ENCODE results near the gene ICOSLG. TPM values are rescaled to one million over a fixed set of nuclear protein-coding genes. Genes with fewer than 3 reads are reported as not detected.

ICOSLG gene
- total RNA-seq, 2 donors from 2014 or later = 5.3 to 5.8 TPM

- peak; percentile 76 for DNase-seq
- peaks cover 8% of the 10 kb centered on the region for H3K4me1 ChIP-seq (ENCODE audit: control insufficient read depth, insufficient read depth, low read length)
- no peak overlapping the region for H3K9ac ChIP-seq (ENCODE audit: extremely low read depth, low read length, poor library complexity, severe bottlenecking)
- H3K36me3 Mint-ChIP-seq (ENCODE audit: low read depth) = no peaks in the 10 kb centered on the region
- TF ChIP-seq CTCF (conservative IDR thresholded peaks at IDR 0.05) = peak; percentile 61
- no peak overlapping the region for H3K27ac Mint-ChIP-seq
- peaks cover 8% of the 10 kb centered on the region for H3K4me1 Mint-ChIP-seq
- H3K36me3 ChIP-seq (ENCODE audit: control insufficient read depth, insufficient read depth, low read length) = no peaks in the 10 kb centered on the region
- no peak overlapping the region for H3K4me3 Mint-ChIP-seq
- no peaks in the 10 kb centered on the region for H3K27me3 ChIP-seq (ENCODE audit: control insufficient read depth, insufficient read depth, low read length, poor library complexity, severe bottlenecking)
- H3K9me3 ChIP-seq (ENCODE audit: control insufficient read depth, low read length) = no peaks in the 10 kb centered on the region
- H3K4me3 ChIP-seq (ENCODE audit: low read length) = no peak overlapping the region
- H3K27me3 Mint-ChIP-seq (ENCODE audit: insufficient read depth) = no peaks in the 10 kb centered on the region
- WGBS, 2 experiments (ENCODE audit: insufficient coverage in 1 of 2, insufficient read length in 1 of 2) = 92 to 94% methylated on average over 15 to 19 of the region's 19 CpGs
- H3K9me3 Mint-ChIP-seq = no peaks in the 10 kb centered on the region
- no peak overlapping the region for H3K27ac ChIP-seq (ENCODE audit: low read depth, low read length)
Measured at GRCh38 chr21:44267655-44268142, 27.0 kb upstream of the ICOSLG start.

- WGBS, 2 experiments (ENCODE audit: insufficient coverage in 1 of 2, insufficient read length in 1 of 2) = 93 to 94% methylated on average over 12 to 17 of the region's 17 CpGs
Measured at GRCh38 chr21:44265734-44266270, 25.1 kb upstream of the ICOSLG start.

GRCh38 chr21:44263768-44264167 is 23.0 kb upstream of the ICOSLG start:
- no peaks in the 10 kb centered on the region for H3K36me3 Mint-ChIP-seq (ENCODE audit: low read depth)
- H3K36me3 ChIP-seq (ENCODE audit: control insufficient read depth, insufficient read depth, low read length) = no peaks in the 10 kb centered on the region
- no peak for TF ChIP-seq CTCF (conservative IDR thresholded peaks at IDR 0.05)
- H3K27ac Mint-ChIP-seq = peak overlapping the region; percentile 95
- H3K27ac ChIP-seq (ENCODE audit: low read depth, low read length) = peak overlapping the region; percentile 83
- no peaks in the 10 kb centered on the region for H3K27me3 ChIP-seq (ENCODE audit: control insufficient read depth, insufficient read depth, low read length, poor library complexity, severe bottlenecking)
- no peaks in the 10 kb centered on the region for H3K27me3 Mint-ChIP-seq (ENCODE audit: insufficient read depth)
- no peaks in the 10 kb centered on the region for H3K9me3 Mint-ChIP-seq
- no peak for DNase-seq
- peaks cover 8% of the 10 kb centered on the region for H3K4me1 ChIP-seq (ENCODE audit: control insufficient read depth, insufficient read depth, low read length)
- no peaks in the 10 kb centered on the region for H3K9me3 ChIP-seq (ENCODE audit: control insufficient read depth, low read length)
- peaks cover 8% of the 10 kb centered on the region for H3K4me1 Mint-ChIP-seq
- 92% methylated on average over 2 of the region's 4 CpGs; no CpG with 5 or more reads in 1 of the 2 experiments for WGBS, 2 experiments (ENCODE audit: insufficient coverage in 1 of 2, insufficient read length in 1 of 2)
- H3K4me3 ChIP-seq (ENCODE audit: low read length) = no peak overlapping the region
- no peak overlapping the region for H3K4me3 Mint-ChIP-seq
- H3K9ac ChIP-seq (ENCODE audit: extremely low read depth, low read length, poor library complexity, severe bottlenecking) = peak overlapping the region; percentile 13

More at GRCh38 chr21:44265734-44266270, 25.1 kb upstream of the ICOSLG start:
- Mint-ChIP-seq H3K27ac (no peak overlapping the region), H3K27me3 (ENCODE audit: insufficient read depth) (no peaks in the 10 kb centered on the region), H3K9me3 (no peaks in the 10 kb centered on the region), H3K4me1 (peaks cover 8% of the 10 kb centered on the region), H3K4me3 (no peak overlapping the region), H3K36me3 (ENCODE audit: low read depth) (no peaks in the 10 kb centered on the region)
- no peaks in the 10 kb centered on the region for H3K36me3 ChIP-seq (ENCODE audit: control insufficient read depth, insufficient read depth, low read length)
- H3K9ac ChIP-seq (ENCODE audit: extremely low read depth, low read length, poor library complexity, severe bottlenecking) = no peak overlapping the region
- DNase-seq = peak; percentile 31
- TF ChIP-seq CTCF (conservative IDR thresholded peaks at IDR 0.05) = no peak
- H3K9me3 ChIP-seq (ENCODE audit: control insufficient read depth, low read length) = no peaks in the 10 kb centered on the region
- no peaks in the 10 kb centered on the region for H3K27me3 ChIP-seq (ENCODE audit: control insufficient read depth, insufficient read depth, low read length, poor library complexity, severe bottlenecking)
- peaks cover 8% of the 10 kb centered on the region for H3K4me1 ChIP-seq (ENCODE audit: control insufficient read depth, insufficient read depth, low read length)
- H3K4me3 ChIP-seq (ENCODE audit: low read length) = no peak overlapping the region
- no peak overlapping the region for H3K27ac ChIP-seq (ENCODE audit: low read depth, low read length)

Measured in endodermal cell (in vitro differentiated cells).